NCI-H2029 treated with DMSO at 0.1 percent for 48 hours (cell line): Measurements from ENCODE around the gene AHSP.
"Not testable (repeated sequence)": the region's sequence is repeated elsewhere in the genome, so short reads cannot be mapped to it uniquely, and the experiment has no call there.

Experiments
- DNase-seq: peaks from one replicate; lab custom pipeline; 2025; lab: John Stamatoyannopoulos, UW

Gene AHSP

DNA sequence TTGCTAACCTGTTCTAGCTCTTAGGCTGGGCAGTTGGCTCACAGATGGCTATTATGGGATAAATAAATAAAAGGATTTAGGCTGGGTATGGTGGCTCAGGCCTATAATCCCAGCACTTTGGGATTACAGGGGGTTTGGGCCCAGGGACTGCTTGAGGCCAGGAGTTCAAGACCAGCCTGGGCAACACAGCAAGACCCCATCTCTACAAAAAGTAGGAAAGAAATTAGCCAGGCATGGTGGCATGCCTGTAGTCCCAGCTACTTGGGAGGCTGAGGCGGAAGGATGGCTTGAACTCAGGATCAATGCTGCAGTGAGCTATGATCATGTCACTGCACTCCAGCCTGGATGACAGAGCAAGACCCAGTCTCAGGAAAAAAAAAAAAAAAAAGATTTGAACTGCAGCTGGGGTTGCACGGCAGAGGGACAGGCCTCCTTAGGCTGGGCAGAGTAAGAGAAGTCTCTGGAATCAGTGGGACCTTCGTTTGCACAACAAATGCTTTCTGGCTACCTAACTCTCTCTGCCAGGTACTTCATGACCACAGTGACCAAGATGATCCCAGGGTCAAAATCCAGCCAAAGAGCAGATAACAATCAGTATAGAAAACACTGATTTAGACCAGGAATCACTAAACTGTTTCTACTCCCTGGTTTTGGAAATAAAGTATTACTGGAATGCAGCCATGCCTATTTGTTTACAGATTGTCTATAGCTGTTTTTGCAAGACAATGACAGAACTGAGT lies 26.3 kb upstream of the AHSP start:
- DNase-seq, result no peak

DNA sequence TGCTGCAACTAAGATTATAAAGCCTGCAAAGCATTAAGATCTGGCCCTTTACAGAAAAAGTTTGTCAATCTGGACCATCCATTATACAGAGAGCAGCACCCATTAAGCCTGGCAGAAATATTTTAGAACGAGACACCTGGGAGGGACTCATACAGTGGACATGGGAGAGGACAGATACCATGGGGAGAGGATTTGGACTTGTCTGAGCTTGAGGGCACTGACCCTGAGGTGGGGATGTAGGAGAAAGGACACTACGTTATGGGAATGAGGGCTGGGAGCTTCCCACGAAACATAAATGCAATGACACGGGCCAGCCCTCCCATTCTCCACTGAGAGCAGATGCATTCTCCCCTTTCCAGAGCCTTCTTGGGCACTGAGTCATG lies 25.7 kb upstream of the AHSP start:
- no peak for DNase-seq

GRCh38 chr16:31502981-31503380 lies 24.7 kb upstream of the AHSP start:
- DNase-seq, result no peak

DNA sequence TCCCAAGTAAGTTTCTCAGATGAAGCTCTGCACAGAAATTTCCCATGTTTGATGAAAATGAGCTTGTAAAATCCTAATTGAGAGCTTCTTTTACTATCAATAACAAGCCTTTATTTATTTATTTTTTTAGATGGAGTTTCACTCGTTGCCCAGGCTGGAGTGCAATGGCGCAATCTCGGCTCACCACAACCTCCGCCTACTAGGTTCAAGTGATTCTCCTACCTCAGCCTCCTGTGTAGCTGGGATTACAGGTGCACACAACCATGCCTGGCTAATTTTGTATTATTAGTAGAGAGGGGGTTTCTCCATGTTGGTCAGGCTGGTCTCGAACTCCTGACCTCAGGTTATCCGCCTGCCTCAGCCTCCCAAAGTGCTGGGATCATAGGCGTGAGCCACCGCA lies 24.1 kb upstream of the AHSP start:
- not testable (repeated sequence) for DNase-seq

GRCh38 chr16:31504159-31504558 lies 23.5 kb upstream of the AHSP start:
- no peak for DNase-seq

GRCh38 chr16:31505483-31505882 lies 22.2 kb upstream of the AHSP start:
- DNase-seq, result no peak

DNA sequence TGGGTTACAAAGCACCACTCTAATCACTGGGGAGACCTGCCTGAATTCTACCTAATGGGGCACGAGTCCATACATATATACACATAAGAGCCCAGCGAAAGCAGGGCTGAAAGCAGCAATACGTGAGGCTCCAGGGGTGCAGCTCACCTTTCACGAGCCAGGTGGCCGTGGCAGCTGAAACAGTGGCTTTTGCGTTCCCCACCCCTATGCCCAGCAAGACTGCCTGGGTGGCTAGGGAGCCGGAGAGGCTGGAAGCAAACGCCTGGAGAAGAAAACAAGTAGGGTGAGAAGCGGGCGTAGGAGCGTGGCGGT lies 20.1 kb upstream of the AHSP start:
- no peak for DNase-seq

GRCh38 chr16:31507929-31508705 lies 19.6 kb upstream of the AHSP start, which contains the start of gene RUSF1:
TSS of gene RUSF1 (minus strand) at chr16:31508391. CDS start at chr16:31508373, 18 bp downstream.
- DNase-seq, result peak; percentile 45

DNA sequence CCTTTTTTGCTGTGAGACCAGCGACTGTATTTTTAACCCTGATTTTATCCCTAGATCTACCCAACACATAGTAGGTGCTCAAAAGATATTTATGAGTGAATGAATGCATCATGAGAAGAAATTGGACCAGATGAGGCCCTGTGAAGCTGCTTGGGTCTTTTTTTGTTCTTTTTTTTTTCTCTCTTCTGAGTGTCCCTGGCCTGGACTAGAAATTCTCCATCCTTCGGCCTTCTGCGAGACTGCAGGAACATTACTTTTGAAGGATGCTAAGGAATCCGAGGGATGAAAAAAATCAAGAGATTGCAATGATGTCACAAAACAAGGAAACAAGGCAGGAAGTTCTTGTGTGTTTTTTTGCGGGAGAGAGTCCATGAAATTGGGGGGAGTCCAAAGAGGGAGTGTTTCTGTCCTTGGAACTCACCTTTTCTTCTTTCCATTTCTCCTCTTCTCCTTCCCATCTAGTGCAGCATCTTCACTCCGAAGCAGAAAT lies 18.9 kb upstream of the AHSP start:
- DNase-seq, result no peak

DNA sequence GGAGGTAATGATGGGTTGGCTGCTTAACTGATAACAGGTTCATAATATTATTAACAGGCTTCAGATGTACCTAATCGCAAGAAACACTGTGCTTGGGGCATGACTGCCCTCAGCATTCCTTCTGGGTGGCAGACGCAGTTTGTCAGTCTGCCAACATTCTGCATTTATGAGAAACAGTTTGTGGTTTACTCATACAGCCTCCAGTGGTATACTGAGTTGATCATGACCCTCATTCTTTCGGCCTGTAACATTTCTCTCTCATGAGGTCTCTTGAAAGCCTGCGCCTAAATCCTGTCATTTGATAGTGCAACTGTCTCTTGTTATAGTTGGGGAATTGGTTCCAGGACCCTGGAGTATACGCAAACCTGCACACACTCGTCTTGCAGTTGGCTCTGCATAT lies 14.6 kb upstream of the AHSP start:
- no peak for DNase-seq

GRCh38 chr16:31513884-31514283 lies 13.8 kb upstream of the AHSP start:
- no peak for DNase-seq

DNA sequence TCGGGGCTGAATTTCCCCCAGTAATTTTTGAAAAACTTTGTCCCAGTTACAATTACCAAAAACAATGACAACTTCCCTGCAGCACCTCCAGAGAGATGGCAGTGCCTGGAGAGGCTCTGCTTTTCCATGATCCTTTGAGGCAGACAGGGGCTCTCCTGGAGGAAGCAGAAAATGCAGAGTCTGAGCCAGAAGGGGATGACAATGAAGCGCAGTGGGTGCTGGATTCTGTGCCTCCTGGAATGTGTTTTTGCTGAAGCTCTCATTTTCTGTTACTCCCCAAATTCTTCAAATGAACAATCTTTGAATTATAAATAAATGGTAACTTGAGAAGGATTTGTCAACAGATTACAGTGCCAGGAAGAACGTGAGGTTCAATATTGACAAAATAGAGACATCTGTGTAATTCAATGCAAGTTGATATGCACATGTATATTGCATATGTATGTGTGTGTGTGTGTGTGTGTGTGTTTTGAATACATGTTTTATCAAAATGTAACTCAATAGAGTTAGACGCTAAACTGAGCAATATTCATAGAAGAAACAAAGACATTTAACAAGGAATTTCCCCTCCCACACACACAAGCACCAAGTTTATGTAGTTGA lies 9.8 kb upstream of the AHSP start:
- DNase-seq, result no peak

DNA sequence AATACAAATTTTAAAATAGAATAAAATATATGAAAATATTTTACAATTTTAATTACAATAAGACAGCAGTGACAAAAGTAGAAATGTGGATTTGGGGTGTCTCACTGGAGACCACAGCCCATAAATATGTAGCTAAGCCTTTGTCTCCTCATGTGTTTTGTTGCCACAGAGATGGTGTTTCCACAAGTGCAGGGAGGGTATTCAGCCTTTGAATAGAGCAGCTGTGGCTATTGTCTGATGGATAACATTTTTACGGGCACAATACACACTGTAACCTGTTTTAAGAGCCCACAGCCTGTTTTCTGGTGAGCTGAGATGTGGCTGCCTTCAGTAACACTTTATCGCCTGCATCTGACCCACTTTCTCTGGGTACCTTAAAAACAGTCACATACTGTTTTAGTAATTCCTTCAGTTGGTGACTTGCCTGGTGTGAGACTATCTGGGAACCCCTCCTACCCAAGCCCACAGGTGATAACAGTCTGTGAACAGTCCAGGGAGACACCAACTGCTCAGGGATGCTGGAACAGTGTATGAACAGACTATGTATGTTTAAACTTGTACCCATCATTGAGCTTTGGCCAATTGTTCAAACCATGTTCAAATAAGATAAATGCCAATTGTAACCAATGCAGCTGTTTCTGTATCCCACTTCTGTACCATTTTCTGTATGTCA lies 7.8 kb upstream of the AHSP start:
- no peak for DNase-seq

DNA sequence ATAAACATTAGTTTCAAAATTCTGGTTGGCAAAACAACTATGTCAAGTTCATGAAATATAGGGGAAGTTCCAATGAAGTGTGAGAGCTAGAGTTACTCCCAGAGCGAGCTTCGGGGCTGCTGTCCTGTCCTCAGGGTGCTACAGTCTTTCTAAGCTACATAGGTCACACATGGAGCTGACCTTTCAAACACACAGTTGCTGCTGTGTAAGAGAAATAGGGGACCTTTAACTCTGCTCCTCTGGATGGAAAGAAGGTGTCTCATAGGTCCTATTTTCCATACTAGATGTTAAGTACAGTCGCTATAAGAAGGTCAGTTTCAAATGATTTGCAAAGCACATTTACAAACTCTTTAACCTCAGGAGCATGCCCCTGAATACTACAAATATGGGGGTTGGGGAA lies 6.3 kb upstream of the AHSP start:
- DNase-seq, result no peak

GRCh38 chr16:31522071-31522470 lies 5.6 kb upstream of the AHSP start:
- DNase-seq, result no peak

GRCh38 chr16:31523768-31524167 lies 3.9 kb upstream of the AHSP start:
- DNase-seq, result not testable (repeated sequence)

GRCh38 chr16:31525113-31525512 lies 2.6 kb upstream of the AHSP start:
- DNase-seq, result no peak

DNA sequence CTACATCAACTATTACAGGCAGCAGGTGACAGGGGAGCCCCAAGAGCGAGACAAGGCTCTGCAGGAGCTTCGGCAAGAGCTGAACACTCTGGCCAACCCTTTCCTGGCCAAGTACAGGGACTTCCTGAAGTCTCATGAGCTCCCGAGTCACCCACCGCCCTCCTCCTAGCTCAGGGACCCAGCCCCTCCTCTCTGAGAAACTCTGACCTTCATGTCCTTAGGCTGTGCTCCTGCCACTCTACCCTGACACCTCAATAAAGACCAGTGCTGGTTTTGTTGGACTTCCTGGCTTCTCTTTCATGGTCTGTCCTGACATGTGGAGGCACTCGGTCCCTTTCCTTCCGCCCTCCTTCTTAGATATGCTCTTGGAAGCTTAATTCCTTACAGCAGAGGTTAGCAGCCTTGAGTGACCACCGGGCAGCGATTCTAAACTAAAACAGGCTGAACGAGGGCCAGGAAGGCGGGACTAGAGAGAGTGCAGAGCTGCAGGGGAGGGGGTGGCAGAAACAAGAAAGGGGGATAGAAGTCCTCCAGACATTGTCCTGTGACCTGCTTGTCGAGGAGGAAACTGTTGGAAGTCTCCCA lies 915 bp downstream of the AHSP start:
- DNase-seq, result no peak

GRCh38 chr16:31529108-31529936 lies 1.6 kb downstream of the AHSP start:
- no peak for DNase-seq

DNA sequence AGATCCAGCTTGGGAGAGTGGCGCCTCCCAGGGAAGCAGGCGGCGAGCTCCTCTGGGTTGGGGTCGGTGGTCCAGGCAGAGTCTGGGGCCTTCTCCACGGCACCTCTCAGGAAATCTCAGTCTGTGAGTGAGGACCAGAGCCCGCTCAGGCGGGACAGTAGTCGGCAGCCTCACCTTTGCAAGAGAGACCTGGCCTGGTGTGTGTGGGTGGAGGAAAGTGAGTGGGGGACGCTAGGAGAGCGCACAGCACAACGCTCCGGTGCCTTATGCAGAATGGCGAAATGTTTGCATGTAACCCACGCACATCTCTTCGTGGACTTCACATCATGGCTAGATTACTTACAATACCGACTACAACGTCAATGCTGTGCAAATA lies 2.2 kb downstream of the AHSP start:
- no peak for DNase-seq

GRCh38 chr16:31530405-31530804 lies 2.7 kb downstream of the AHSP start:
- DNase-seq, result no peak
